ENCODE measurements around the gene MCF2L.

Gene MCF2L

GRCh38 chr13:112998521-112999280 is 29.7 kb downstream of the MCF2L start:
- no peak for DNase-seq

- DNase-seq = no peak
Measured at GRCh38 chr13:112999414-113000177, 30.6 kb downstream of the MCF2L start.

GRCh38 chr13:113000575-113000974 is 31.6 kb downstream of the MCF2L start:
- DNase-seq = no peak

GRCh38 chr13:113001241-113002140 is 32.5 kb downstream of the MCF2L start:
- no peak for DNase-seq

DNA sequence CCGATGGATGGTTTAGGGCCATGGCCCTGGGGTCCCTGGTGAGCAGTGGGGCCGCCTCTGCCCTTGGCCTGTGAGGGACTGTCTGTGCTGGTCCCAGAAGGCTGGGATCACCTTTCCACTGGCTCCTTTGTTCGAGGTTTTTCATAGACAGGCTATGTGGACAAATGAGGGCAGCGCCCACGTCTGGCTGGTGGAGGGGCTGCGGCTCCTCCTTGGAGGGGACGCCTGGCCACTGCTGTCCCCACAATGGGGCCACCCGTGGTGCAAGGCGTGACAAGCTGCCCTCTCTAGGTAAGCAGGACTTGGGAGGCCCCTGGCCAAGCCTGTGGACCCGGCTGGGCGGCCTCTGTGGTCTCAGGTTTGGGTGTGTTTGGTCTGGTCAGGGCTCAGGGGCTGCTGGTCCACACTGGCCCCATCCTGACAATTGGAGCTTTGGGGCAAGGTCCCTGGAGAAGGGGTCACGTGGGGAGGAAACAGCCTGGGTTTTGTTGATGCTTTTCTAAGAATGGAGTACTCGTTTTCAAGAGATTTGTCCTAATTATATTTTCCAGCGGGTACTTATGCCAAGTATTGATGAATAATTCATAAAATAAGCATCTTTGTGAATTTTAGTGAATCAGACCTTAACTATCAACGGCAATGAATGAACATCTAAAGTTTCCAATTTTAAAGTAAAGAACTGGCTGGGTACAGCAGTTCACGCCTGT is 33.3 kb downstream of the MCF2L start:
- DNase-seq = no peak

DNA sequence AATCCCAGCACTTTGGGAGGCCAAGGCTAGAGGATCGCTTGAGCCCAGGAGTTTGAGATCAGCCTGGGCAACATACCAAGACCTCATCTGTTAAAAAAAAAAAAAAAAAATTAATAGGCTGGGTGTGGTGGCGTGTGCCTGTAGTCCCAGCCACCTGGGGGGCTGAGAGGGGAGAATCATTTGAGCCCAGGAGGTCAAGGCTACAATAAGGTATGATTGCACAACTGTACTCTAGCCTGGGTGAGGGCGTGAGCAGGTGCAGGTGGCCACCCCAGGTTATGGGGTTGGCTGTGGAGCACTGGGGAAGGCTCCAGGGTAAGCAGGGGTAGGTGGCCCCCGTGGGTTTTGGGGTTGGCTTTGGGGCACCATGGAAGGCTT is 33.9 kb downstream of the MCF2L start:
- no peak for DNase-seq

DNA sequence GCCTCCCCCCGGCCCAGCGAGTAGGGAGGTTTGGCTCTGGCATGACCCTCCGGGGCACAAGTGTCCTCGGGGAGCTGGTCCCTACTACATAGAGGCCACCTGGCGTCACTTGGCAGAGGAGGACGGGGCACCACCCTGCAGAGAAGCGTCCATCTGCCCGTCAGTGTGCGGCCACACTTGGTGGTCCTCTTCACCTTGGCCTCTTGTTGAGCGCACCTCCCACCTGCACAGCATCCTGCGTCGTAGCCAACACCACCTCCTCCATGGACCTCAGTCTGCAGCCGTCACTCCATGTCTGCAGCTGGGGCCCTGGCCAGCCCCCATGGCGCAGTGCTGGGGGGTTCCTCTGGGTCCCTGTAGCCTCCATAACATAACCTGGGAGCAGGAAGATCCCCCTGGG is 35.1 kb downstream of the MCF2L start:
- no peak for DNase-seq

- no peak for DNase-seq
Measured at GRCh38 chr13:113005076-113005865, 36.3 kb downstream of the MCF2L start.

DNA sequence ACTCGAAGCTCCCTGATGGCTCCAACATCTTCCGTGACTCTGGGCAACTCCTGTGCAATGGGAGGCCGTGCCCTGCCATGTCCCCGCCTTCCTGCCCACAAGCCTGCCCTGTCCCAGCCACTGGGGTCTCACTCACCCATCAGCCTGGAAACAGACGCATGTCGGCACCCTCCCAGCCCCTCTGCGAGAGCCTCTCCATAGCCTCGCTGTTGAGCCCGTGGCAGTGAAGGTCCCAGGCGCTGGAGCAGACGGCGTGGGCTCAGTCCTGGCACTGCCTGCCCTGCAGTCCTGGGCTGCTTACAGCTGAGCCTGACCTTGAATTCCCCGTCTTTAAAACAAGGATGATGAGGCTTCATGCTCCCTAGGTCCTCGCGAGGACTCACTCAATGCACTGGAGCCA is 37.0 kb downstream of the MCF2L start:
- no peak for DNase-seq

DNA sequence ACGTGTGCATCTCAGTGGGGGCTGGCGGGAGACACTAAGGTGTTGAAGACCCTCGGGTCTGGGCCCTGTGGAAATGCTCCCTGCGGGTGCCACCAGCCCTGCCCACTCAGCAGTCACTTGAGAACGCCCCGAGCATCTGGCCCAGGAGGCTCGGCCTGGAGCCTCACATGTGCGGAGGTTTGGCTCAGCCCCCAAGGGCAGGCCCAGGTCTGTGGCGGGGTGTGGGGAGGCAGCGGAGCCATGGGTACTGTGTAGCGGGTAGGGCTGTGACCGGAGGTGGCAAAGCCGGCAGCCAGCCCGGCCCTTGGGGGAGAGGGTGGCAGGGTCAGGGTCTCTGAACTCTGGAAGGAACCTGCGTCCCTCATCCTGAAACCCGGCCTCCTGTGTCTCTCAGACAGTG is 37.6 kb downstream of the MCF2L start:
- DNase-seq = no peak

DNA sequence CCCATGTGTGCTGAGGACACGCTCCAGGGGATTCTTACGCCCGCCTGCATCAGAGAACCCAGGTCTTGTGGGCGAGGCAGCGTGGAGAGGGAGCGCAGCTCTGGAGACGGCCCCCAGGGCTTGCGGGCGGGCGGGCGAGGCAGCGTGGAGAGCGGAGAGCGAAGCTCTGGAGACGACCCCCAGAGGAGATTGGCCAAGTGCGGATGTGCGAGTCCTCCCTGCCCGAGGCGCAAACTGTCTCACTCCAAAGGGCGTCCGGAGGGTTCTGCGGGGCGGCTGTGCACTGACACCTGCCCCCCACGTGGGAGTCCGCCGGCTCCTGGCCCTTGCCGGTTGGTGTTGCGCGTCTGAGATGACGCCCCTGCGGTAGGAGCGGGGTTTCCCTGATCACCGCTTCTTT is 39.8 kb downstream of the MCF2L start:
- DNase-seq = no peak

DNA sequence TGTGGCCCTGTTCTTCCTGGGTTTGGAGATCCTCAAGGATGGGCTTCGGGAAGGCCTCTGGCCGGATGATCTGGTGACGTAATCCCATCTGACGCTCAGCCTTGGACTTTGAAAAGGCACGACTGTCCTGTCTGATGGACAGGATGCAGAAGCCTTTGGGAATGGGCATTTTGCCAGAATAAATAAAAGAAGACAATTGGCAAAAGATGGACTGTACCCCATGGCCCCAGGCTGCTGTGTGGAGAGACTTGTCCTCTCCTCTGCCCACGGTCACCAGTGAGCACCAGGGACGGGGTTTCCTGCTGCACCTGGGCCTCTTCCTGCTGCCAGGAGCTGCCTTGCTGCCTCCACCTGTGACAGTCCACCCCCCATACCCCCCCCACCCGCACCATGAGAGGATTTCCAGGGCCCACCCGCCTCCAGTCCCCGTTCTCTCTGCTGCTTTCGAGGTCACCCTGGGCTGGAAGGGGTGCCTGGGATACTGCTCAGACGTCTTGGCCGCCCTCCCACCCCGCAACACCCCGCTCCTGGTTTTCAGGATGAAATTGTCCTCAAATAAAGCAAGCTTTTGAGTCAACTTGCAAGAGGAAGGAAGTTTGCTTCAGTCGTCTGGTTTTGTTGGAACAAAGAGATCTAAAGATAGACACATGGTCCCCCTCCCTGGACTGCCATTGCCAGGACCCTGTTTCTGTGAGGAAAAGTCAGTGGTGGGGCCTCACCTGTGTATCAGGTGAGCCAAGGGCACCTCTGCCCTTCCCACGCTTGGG is 40.9 kb downstream of the MCF2L start:
- no peak for DNase-seq

DNA sequence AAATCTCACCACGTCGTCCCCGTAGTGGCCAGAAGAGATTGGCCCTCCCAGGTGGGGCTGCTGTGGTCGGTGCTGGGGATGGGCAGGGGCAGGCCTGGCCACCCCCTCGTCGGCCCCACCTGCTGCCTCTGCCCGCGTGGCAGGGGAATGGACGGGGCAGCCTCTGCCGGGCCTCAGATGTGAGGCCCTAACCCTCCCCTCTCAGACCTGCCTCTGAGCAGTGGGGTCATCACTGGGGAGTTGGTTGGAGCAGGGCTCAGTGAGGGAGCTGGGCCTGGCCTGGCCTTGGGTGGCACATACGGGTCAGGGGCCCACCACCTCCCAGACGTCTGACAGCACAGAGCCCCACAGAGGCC is 41.5 kb downstream of the MCF2L start:
- DNase-seq = no peak

DNA sequence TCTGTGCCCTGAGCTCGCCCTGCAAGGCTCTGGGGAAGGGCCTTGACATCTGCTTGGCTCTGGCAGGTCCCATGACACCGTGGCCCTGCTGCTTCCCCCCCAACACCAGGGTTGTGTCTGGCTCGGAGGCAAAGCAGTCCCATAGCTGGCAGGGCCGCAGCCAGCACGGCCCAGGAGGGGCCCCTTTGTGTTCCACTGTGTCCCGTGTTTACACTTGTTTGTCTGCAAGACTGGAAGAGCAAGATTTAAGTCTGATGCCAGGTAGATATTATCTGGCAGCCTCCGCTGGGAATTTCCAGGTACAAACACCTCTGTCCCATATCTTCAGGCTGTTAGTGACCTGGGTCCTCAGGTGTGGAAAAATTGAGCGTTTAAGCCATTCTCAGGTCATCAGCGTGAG is 44.3 kb downstream of the MCF2L start:
- DNase-seq = no peak

DNA sequence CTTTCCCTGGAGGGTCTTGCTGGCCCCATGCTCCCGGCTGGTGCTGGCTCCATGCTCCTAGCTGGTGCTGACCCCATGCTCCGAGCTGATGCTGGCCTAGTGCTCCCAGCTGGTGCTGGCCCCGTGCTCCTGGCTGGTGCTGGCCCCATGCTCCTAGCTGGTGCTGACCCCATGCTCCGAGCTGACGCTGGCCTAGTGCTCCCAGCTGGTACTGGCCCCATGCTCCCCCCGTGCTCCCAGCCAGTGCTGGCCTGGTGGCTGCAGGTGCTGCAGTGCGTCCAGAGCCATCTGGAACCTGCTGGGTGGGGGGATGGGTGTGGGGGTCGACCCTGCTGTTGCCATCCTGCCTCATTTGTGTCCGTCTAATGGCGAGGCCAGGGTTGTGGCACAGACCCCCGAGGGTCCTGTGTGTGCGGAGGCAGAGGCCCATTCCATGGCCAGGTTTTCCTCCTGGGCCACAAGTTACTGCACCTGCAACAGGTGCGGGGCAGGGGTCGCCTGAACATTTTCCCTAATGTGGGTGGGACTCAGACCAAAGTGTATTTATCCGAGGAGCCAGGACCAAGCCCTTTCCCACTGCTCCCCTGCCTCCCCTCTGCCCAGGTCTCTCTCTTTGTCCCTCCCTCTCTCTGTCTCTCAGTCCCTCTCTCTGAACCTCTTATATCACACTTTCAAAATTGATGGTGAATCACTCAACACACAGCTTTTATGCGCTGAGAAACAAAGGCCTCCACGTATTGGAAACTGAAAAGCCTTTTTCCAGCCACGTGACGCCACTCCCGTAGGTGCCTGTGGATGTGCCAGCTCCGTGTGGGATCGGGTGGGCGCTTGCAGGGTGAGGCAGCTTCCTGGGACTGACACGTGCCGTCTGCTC is 45.1 kb downstream of the MCF2L start:
- DNase-seq = no peak

DNA sequence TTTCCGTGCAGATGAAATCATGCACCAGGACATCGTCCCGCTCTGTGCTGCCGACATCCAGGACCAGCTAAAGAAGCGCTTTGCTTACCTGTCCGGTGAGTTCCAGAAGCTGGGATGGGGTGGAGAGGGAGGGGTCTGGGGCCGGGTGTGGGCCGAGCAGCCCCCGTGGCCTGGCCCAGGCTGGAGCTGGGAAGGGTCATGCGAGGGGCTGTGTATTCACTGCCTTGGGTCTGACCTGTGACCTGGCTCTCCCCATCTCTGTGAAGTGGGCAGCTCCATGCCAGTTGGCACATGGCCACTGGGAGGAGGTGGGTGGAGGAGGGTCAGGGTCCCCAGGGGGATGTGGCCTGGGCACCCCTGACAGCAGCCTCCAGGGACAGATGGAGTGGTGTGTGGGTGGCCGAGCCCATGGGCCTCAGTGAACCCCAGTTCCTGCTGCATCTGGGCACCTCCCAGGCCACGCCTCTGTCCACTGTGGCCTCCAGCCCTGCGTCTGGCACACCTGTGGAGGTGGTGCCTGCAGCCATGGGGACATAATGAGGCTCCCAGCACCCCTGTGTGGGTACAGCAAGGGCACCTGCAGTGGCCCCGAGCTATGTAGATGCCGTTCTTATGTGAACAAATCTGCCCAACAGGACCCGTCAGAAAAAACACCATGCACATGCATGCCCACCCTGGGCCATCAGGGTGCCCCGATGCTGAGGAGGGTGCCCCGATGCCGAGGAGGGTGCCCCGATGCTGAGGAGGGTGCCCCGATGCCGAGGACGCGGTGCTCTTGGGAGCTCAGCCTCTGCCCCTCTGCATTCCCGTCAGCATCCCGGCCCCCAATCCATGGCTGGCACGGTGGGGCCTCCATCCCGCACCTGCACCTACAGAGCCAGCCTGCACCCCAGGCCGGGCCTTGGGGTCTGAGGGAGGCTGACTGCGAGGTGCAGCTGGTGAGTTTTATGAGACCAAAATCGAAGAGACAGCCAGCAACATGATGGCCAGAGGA is 46.0 kb downstream of the MCF2L start:
- no peak for DNase-seq

DNA sequence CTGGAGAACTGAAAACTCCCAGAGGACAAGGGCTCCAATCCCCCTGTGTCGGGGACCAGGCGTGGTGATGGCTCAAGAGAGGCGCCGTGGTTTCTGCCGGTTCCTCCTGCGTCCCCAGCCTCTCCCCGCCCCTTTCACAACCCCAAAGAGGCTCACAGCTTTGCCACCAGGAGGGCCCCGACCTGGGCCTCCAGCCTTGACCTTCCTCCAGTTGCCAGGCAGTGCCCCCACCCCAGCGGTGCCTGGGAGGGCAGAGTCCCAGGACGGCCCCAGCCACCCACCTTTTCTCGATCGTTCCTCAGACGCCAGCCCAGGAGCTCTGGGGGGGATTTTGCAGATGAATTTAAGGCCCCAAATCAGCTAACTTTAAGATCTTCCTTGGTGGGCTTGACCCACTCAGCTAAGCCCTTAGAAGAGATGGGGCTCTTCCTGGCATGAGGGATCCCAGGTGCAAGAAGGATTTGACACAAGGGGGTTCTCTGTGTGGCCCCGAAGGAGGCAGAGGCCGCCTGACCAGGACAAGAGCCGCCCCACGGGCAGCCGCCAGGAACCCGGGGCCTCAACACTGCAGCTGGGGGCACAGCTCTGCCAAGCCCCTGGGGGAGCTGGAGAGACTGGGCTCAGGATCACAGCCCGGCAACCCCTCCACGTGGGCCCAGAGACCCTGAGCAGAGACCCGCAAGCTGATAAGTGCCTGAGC is 47.0 kb downstream of the MCF2L start:
- no peak for DNase-seq
